HG03064 (cell line): ENCODE results near the gene PCDHB16.
"Not testable (repeated sequence)": the region's sequence is repeated elsewhere in the genome, so short reads cannot be mapped to it uniquely, and the experiment has no call there.

Experiments used
- ATAC-seq: cut with Tn5 transposase; IDR thresholded peaks from one replicate; pipeline ENCODE4 v1.9.1; 2021; ENCODE audit warnings: low read depth; ENCODE audit not compliant: unreplicated experiment

Gene PCDHB16

DNA sequence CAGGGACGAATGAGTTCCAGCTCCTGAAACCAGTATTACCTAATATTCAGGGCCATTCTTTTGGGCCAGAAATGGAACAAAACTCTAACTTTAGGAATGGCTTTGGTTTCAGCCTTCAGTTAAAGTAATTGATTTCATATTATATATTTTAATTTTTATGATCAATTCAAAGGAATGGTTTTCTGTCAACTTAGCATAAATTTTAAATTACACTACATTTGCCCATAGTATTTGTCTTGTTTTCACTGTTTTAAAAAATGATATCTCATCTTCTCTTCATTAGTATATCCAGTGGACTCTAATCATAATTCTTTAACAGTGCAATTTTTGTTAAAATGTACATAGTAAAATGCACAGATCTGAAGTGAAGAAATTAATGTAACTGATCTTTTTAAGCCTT, 1.9 kb upstream of the PCDHB16 start:
- ATAC-seq: no peak

- ATAC-seq: not testable (repeated sequence)
Observed at GRCh38 chr5:141184117-141184855, 2.1 kb downstream of the PCDHB16 start.

GRCh38 chr5:141186897-141187512, 4.8 kb downstream of the PCDHB16 start, which contains the start of gene PCDHB9:
Gene PCDHB9, plus strand, starts transcription at chr5:141187161. Its CDS starts 158 bp downstream, at chr5:141187319.
- no peak for ATAC-seq

GRCh38 chr5:141188682-141189081, 6.5 kb downstream of the PCDHB16 start:
- ATAC-seq: not testable (repeated sequence)

DNA sequence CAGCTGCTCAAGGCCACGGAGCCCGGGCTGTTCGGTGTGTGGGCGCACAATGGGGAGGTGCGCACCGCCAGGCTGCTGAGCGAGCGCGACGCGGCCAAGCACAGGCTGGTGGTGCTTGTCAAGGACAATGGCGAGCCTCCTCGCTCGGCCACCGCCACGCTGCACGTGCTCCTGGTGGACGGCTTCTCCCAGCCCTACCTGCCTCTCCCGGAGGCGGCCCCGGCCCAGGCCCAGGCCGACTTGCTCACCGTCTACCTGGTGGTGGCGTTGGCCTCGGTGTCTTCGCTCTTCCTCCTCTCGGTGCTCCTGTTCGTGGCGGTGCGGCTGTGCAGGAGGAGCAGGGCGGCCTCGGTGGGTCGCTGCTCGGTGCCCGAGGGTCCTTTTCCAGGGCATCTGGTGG, 6.9 kb downstream of the PCDHB16 start:
- ATAC-seq: not testable (repeated sequence)

- ATAC-seq: no peak
Observed at GRCh38 chr5:141192110-141192725, 10.0 kb downstream of the PCDHB16 start, which contains the start of gene PCDHB10. Gene PCDHB10, plus strand, starts transcription at chr5:141192353. Its CDS starts 200 bp downstream, at chr5:141192553.

DNA sequence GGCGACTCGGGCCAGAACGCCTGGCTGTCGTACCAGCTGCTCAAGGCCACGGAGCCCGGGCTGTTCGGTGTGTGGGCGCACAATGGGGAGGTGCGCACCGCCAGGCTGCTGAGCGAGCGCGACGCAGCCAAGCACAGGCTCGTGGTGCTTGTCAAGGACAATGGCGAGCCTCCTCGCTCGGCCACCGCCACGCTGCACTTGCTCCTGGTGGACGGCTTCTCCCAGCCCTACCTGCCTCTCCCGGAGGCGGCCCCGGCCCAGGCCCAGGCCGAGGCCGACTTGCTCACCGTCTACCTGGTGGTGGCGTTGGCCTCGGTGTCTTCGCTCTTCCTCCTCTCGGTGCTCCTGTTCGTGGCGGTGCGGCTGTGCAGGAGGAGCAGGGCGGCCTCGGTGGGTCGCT, 12.1 kb downstream of the PCDHB16 start:
- not testable (repeated sequence) for ATAC-seq

DNA sequence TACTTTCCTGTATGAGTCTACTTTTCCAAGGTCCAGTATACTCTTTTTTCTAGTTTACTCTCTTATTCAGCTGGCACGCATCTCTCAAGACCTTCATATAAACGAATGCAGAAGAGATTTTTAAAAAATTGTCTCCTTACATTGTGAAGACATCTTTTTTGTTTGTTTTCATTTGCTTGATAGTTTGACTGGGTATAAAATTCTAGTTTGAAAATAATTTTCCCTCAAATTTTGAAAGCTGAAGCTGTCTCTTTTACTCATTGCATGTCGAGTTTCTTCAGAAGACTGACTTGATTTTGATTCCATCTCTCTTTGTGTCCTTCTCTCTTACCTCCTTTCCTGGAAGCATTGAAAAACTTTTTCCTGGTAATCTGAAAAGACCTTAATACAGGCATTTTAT, 14.2 kb downstream of the PCDHB16 start:
- ATAC-seq: no peak

GRCh38 chr5:141199359-141200235, 17.4 kb downstream of the PCDHB16 start, which contains the start of gene PCDHB11:
Gene PCDHB11, plus strand, starts transcription at chr5:141199627. Its CDS starts 148 bp downstream, at chr5:141199775.
- ATAC-seq: no peak

GRCh38 chr5:141201126-141201525, 18.9 kb downstream of the PCDHB16 start:
- not testable (repeated sequence) for ATAC-seq

DNA sequence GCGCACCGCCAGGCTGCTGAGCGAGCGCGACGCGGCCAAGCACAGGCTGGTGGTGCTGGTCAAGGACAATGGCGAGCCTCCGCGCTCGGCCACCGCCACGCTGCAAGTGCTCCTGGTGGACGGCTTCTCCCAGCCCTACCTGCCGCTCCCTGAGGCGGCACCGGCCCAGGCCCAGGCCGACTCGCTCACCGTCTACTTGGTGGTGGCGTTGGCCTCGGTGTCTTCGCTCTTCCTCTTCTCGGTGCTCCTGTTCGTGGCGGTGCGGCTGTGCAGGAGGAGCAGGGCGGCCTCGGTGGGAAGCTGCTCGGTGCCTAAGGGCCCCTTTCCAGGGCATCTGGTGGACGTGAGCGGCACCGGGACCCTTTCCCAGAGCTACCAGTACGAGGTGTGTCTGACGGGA, 19.5 kb downstream of the PCDHB16 start:
- not testable (repeated sequence) for ATAC-seq

DNA sequence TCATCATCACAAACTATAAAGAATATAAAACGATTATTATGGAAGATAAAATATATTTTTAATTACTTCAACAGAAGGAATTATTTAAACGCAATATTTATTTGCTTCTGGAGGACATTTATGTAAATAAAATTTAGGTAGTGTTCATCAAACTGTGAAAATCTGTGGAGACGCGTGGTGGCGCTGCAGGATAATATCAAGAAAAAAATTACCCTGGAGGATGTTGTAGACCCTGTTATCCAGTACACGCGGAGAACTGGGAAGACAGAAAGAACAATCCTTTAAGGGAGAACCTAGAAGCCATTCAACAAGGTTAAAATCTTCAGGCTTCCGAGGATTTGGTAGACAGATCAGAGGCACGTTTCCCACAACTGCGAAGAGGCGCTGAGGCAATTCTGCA, 26.3 kb downstream of the PCDHB16 start, which contains the start of gene PCDHB12:
PCDHB12 (plus strand) TSS at position 242 of the 400 bp plus-strand sequence. CDS start 189 bp downstream, outside the sequence.
- ATAC-seq: no peak

DNA sequence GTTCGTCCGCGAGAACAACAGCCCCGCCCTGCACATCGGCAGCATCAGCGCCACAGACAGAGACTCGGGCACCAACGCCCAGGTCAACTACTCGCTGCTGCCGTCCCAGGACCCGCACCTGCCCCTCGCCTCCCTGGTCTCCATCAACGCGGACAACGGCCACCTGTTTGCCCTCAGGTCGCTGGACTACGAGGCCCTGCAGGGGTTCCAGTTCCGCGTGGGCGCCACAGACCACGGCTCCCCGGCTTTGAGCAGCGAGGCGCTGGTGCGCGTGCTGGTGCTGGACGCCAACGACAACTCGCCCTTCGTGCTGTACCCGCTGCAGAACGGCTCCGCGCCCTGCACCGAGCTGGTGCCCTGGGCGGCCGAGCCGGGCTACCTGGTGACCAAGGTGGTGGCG, 28.1 kb downstream of the PCDHB16 start:
- ATAC-seq: not testable (repeated sequence)

DNA sequence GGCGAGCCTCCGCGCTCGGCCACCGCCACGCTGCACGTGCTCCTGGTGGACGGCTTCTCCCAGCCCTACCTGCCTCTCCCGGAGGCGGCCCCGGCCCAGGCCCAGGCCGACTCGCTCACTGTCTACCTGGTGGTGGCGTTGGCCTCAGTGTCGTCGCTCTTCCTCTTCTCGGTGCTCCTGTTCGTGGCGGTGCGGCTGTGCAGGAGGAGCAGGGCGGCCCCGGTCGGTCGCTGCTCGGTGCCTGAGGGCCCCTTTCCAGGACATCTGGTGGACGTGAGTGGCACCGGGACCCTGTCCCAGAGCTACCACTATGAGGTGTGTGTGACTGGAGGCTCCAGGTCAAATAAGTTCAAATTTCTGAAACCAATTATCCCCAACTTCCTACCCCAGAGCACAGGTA, 28.7 kb downstream of the PCDHB16 start:
- ATAC-seq: not testable (repeated sequence)

DNA sequence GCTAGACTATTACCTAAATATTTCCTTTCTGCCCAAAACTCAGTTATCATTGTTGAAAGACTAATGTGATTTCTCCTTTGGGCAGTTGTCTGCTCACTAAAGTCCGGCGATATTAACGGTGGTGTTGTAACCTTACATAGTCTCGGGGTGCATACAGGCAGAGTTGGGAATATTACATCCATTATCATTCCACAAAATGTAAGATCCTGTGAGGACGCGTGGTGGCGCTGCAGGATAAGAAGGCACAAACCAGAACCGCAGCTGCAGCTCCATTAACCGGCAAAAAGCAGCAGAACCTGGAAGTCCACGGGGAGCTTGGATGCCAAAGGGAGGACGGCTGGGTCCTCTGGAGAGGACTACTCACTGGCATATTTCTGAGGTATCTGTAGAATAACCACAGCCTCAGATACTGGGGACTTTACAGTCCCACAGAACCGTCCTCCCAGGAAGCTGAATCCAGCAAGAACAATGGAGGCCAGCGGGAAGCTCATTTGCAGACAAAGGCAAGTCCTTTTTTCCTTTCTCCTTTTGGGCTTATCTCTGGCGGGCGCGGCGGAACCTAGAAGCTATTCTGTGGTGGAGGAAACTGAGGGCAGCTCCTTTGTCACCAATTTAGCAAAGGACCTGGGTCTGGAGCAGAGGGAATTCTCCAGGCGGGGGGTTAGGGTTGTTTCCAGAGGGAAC, 31.6 kb downstream of the PCDHB16 start, which contains the start of gene PCDHB13:
PCDHB13 (plus strand) TSS at position 264 of the 684 bp plus-strand sequence; CDS start at position 469, 205 bp downstream.
- ATAC-seq: not testable (repeated sequence)

- ATAC-seq: not testable (repeated sequence)
Observed at GRCh38 chr5:141214583-141214982, 32.4 kb downstream of the PCDHB16 start.

- not testable (repeated sequence) for ATAC-seq
Observed at GRCh38 chr5:141215504-141215903, 33.3 kb downstream of the PCDHB16 start.

DNA sequence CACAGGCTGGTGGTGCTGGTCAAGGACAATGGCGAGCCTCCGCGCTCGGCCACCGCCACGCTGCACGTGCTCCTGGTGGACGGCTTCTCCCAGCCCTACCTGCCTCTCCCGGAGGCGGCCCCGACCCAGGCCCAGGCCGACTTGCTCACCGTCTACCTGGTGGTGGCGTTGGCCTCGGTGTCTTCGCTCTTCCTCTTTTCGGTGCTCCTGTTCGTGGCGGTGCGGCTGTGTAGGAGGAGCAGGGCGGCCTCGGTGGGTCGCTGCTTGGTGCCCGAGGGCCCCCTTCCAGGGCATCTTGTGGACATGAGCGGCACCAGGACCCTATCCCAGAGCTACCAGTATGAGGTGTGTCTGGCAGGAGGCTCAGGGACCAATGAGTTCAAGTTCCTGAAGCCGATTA, 33.8 kb downstream of the PCDHB16 start:
- not testable (repeated sequence) for ATAC-seq

GRCh38 chr5:141223112-141223783, 41.1 kb downstream of the PCDHB16 start, which contains the start of gene PCDHB14:
Gene PCDHB14, plus strand, starts transcription at chr5:141223343. Its CDS starts 163 bp downstream, at chr5:141223506.
- no peak for ATAC-seq
